HG03045 (cell line): Measurements from ENCODE around the gene COL19A1.

Experiments
- ATAC-seq: cut with Tn5 transposase; IDR thresholded peaks from one replicate; pipeline ENCODE4 v1.9.1; 2021; ENCODE audit warnings: mild to moderate bottlenecking, moderate library complexity; ENCODE audit not compliant: unreplicated experiment

COL19A1 gene

DNA sequence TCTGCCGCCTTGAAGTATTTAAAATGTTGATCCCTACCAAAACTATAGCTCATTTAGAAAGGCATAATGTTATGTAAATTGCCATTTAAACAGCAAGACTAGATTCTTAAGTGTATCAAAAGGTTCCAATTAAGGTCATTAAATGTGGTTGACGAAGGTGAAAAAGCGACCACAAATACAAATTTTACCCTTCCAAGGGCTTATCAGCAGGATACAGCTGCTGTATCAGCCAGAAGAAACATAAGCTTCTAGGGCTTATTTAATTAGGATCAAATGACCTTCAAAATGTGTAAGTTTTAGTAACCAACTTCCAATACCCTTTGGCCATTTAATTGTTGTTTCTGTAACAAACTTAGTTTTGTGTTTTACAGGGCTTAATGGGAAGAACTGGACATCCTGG is 296.6 kb downstream of the COL19A1 start:
- ATAC-seq = no peak

DNA sequence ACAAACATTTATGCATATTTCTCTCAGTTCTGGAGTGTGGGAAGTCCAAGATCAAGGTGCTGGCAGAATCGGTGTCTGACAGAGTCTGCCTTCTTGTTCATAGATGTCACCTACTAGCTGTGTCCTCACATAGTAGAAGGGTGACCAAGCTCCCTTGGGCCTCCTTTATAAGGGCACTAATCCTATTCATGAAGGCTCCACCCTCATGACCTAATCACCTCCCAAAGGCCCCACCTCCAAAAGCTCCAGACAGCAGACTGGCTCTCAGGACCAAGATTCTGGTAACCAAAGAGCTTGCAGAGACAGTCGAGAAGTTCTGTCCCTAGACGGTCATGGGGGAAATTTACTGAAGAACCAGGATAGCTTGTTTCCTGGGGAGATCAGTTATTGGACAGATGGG is 297.4 kb downstream of the COL19A1 start:
- ATAC-seq = no peak

DNA sequence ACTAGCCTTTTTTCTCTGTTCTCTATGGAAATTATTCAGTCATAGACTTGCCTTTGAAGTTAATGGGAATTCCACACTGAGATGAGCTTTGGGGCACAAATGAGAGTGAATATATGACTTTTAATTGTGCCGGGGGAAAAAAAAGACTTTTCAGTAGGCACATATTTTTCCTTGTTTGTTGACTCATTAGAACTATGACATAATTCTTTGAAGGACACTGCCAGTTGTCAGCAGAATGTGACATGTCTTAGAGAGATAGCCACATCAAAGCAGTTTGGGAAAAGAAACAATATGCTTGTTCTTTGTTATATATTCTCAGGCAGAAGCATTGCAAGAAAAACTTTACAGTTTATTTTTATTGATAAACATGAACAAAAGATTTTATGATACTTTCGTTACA is 298.2 kb downstream of the COL19A1 start:
- no peak for ATAC-seq

DNA sequence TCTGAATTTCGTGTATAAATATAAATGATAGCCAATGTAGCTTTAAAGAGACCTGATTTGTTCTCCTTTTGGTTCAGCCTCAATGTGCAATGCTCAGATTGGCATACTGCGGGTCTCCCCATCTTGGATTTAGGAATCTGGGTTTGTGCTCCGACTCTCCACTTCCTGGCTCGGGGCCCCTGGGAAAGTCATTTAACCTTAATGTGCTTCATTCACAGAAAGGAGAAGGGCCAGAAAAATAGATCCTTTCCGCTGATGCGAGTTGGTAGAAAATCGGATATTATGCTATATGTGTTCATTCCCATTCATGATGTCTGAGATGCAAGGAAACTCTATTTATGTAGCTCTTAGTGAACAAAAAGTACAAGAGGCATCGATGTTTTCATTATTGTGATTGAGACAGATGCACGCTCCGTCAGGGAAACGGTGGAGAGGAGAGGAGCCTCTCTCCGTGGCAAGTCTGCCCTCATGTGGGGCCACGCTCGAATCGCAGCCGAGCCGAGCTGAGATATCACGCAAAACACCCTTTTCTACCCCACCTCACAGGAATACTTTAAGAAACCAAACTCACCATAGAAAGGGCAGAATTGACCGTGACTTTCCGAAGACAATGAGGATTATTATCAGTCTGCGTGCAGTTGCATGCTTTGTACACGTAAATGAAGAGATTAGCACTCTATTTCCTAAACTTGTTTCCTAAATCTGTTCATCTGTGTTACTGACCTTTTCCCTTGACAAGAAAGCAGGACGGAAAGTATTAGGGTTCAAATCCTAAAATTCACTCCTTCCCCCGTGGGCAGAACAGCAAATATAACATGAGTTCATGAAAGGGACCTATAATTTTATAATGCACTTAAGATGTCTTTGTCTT is 300.0 kb downstream of the COL19A1 start:
- ATAC-seq = peak; percentile 85

DNA sequence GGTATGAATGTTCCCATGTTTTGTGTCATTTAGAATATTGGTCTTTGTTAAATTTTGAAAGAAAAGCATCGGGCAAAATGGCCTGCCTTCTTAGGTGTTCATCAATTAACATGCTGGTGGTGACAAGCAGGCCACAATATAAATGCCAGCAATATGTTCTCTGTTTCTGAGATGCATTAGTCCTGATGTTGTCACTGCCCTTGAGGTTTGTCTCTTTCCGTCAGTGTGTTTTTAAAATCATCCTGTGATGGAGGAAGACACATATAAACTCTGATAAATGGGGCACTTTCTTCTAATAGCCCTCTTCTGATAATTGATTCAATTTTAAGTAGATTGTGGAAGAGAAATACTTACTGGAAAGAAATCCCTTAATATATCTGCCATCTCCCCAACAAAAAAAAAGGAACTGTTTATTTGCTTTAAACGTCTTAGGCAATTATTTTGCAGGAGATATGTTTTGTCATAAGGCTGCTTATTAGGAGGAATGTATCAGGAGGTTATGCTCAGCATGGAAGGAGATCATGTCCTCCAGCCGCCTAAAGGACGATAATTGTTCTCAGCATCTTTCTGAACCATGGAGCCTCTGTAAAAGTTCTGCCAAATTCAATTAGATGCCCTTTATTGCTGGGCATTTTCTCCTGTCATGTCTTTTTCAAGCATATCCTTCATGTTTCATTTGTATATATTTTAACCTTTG is 302.5 kb downstream of the COL19A1 start:
- no peak for ATAC-seq

DNA sequence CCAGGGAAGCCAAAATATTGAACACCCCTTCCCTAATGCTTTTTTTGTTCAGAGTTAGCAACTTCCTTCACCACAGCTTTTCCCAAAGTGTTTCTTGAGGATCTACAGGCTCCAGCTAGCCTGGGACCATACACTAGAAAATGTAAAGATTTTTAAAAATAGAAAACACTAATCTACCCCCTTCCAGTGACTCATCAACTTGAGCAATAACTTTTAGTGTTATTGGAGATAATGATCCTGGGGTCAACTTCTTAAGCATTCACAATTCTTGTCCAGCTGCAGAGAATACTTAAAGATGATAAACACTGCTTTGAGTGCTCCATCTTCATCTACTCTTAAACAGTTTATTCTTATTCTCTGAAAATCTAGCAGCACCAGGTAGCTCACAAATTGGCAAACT is 304.9 kb downstream of the COL19A1 start:
- ATAC-seq = no peak

DNA sequence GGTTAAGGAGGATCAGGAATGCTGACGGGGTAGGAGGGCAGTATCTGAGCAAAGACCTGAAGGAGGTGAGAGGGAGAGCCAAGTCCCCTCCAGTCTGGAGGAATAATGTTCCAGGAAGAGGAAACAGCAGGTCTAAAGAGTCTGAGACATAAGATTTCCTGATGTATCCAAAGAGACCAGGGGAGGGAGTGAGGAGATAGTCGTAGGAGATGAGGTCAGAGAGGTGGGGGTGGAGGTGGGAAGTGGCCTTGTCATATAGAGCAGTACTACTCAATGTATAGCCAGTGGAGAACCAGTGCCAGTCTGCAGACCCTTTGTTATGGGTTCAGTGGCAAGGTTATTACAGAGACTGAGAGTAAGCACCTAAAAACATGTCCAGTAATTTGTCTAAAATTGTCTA is 305.9 kb downstream of the COL19A1 start:
- no peak for ATAC-seq

DNA sequence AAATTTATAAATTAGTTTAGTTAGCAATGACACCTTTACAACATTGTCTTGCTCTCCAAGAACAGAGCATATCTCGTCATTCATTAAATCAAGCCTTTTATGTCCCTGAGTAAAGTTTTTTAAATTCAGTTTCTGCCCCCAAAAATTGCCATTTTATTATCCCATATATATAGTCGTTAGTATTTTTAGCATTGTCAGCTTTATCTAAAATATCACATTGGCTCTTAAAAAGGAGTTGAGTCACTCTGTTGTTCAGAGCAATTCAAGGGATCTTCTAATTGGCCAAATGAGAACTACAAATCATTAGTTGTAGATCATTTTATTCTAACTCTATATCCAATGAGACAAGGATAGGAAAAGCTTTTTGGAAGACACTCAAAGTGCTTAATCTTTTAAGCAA is 309.4 kb downstream of the COL19A1 start:
- no peak for ATAC-seq

DNA sequence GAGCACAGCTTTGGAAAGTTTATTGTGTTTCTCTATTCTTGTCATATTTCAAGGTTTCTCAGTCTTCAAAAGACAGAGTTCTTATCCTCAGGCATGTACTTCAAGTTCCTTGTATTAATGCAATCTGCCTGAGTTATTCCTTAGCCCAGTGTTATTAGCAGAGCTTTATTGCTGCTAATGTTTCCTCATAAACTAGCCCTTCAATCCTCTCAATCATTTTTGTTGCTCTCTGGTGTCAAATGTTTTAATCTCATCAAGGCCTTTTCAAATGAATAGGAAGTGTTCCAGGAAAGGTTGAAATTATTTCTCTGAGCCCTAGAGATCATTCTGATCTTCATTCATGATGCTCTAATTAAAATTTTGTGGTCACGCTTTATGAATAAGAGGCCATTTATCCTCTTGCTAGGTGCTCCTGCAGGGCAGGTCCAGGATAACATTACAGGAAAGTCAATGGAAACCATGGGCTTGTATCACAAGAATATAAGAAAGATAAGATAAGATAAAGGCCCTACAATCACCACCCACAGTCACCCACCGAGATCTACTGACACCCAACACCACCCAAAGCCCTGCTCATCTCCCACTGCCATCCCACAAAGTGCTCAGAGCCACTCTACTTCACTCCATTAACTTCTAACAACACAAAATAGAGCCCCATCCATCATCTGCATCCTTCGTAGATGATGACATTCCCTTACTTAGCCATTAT is 310.6 kb downstream of the COL19A1 start:
- ATAC-seq = no peak

DNA sequence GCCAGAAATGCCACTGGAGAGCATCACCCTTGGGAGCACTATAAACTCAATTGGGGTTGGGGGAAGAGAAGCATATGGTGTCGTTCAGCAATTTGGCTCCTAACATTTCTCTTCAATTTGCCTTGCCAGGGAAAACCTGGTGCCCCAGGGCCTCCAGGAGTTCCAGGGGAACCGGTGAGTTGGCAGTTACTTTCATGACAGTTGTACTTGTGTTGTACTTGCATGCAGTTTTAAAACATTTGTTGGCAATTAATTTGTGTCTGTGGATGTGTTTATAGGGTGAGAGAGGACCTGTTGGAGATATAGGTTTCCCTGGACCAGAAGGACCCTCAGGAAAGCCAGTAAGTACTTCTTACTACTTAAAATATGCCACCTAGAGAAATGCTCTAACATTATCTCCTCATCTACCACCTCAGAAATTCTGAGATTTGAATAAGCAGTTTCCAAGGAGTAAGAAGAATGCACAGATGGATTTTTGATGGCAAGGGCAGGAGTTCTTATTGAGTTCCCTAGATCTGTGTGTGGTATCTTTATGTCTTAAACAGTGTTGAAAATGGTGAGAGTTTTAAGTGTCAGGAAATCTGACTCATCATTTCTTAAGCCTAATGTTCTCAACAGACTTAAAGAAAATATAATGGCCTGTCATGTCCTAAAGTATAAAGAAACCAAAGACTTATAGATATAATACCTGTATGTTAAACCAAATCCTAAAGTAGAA is 314.0 kb downstream of the COL19A1 start:
- no peak for ATAC-seq

DNA sequence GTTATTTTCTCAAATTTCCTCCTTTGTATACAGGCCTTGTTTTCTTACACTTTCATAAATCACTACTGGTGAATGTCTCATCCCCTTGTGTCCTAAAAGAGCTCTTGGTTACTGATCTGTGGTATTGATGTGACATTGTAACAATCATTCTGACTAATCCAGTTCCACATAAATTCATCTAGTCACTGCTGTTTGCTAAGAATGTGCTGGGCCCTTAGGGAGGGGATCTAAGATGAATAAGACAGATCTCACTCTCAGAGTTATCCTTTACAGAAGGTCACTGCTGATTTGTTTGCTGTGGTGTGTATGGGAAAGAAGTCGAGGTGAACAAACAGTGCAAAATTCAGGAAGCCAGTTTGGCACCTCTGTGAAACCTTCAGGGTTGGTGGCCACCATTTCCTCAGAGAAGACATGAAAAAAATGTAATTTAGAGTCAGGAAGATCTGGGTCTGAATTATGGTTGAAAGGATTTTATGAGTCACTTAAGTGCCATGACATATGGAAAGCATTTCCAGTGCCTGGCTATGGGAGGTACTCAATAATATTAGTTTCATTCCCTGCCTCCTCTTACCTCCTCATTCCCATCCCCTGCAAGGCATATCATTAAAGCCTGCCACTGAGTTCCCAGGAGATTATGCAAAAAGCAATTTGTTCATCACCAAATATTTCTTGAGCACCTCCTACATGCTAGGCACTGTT is 314.7 kb downstream of the COL19A1 start:
- ATAC-seq = no peak

DNA sequence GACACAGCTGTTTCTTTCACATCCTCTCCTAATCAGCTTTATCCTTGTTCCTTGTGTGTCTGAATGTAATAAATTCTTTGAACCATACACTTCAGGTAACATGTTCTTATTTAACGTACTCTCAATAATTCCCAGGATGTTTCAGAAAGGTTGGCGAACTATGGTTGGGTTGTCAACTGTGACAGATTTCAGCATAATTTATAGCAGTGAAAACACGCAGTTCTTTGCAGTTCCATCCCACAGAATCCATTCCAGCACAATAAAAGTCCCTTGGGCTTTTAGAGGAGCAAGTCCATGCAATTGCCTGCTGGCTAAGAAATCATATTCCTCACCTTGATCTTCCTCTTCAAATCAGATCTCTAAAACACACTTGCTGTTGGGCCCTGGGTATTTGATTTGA is 317.2 kb downstream of the COL19A1 start:
- ATAC-seq = no peak

DNA sequence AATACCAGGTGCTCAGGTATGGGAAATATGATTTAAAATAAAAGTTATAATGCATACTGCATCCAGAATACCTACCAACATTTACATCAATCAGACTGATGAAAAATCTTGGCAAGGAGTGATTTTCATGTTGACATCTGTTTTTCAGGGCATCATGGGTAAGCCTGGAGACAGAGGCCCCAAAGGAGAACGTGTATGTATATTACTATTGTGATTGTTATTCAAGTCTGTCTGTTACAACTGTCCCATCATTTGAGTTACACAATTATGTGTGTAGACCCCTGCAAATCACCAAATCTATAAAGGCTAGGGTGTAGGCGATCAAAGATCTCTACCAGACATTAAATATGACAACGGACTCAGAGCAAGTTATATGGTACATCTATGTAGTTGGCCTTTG is 318.4 kb downstream of the COL19A1 start:
- ATAC-seq = no peak

DNA sequence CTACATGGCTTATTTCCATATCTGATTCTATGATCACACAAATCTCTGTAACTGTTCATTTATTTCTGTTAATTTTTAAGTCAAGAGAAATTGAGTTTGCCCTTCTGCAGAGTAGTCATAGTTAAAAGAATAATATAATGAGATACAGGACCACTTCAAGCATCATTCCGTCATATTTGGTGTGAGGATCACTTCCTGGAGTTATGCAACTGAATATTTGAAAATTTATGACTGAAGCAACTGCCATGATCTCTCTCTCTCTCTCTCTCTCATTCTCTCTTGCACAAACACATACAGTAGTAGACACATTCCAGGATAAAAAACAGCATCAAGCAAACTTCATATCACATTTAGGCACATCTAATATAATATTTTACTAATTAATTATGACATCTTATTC is 320.1 kb downstream of the COL19A1 start:
- ATAC-seq = no peak

DNA sequence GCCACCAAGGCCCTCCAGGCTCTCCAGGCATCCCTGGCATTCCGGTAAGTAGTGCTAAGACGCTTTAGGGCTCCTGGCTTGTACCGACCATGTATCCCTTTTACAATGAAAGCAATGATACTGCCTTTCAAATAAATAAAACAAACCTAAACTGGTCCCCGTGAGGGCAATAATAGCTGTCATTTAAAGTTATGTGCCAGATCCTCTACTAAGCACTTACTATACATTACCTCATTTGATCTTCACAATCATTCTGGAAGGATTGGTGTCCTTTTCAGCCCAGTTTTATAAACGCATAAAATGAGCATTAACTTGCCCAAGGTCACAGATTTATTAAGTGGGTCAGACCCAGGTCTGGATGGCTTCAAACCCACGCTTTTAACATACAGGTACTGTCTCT is 321.8 kb downstream of the COL19A1 start:
- ATAC-seq = no peak

DNA sequence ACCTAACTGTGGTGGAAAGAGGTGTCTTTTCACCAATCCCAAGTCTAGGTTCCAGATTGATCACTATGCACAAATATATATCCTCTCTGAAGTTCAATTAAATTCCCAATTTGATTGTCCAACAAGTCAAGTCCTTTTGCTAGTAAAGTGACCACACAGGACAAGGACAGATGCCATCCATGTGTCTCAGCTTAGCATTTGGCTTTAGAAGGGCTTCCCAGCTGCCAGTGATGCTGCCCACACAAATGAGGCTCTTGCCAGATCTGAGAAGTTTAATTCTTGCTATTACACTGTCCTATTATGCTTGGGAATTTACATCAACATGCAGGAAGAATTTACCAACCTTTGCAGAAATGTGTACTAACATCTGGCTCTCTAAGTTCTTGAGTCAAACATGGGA is 328.1 kb downstream of the COL19A1 start:
- no peak for ATAC-seq

DNA sequence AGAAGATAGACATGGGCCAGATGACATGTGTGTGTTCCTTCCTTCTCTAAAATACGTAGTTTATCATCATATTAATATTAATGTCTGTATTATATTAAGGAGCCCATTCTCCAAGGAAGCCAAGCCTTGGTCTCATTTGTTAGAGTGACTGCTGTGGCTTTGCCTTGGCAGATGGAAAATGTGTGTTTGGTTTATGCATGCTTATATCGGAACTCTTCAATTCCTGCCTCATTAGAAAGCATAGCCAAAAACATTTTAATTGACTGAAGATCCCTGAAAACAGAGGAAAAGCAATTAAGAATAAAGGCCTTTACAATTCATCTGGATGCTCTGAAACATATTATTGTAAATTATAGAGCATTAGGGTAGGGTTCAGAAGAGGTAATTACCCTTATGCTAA is 330.2 kb downstream of the COL19A1 start:
- no peak for ATAC-seq

DNA sequence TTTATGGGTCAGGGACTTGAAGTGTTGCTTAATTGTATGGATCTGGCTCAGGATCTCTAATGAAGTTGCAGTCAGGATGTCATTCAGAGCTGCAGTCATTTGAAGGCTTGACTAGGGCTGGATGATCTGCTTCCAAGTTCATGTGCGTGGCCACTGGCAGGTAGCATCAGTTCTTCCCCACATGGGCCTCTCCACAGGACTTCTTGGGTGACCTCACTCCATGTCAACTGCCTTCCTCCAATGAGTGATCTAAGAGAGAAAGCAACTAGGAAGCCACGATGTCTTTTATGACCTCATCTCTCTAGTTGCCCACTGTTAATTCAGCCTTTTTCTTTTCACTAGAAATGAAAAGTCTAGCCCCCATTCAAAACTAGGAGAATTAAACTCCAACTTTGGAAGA is 332.4 kb downstream of the COL19A1 start:
- no peak for ATAC-seq

DNA sequence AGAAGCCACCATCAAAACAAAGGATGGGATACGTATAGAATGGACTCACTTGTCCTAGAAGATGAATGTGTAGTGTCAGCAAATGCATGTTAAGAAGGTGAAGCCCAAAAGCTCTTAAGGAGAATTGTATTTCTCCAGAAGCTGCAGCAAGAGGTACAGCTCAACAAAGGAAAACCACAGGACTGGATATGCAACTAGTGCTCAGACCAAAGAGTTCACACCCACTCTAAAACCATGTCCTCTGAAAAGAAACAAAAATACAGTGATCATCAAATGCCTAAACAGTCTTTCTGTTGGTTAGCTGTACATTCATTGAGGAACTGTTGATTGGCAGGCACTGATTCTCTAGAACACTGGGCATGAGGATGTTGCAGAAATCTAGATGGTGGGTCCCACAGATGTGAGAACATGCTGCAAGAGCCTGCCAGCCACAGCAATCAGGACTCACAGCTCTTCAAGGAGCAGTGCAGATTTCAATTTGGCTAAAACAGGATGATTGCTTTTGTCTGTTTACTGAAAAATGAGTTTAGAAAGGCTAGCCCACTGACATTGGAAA is 342.0 kb downstream of the COL19A1 start:
- no peak for ATAC-seq

DNA sequence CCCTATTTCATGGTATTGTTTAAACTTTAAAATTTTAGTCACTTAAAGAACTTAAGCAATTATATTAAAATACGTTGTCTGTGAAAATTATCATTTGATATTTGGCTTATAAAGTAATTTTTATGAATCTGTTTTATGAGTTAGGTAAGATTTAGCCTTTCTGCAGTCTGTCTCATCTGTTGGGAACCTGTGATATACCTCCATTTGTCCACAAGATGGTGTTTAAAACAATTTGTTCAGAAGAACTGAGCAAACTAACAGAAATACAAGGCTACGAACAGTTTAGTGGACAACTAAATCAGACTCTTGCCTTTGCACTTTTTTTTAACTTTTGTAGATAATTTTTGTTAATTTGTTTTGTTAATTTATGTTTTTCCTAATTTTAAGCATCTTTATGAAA is 344.1 kb downstream of the COL19A1 start:
- ATAC-seq = no peak
